ENCODE measurements around the gene LRRC46. TPM values are rescaled to one million over a fixed set of nuclear protein-coding genes. Genes with fewer than 3 reads are reported as not detected.

The LRRC46 gene
- total RNA-seq, 1 experiment from 2014 or later = 0.44 TPM

GRCh38 chr17:47852113-47852949, 20.9 kb downstream of the LRRC46 start:
- Histone ChIP-seq H3K4me2 (ENCODE audit: low read length) (no peak overlapping the region), H2AFZ (ENCODE audit: low read length) (no peak overlapping the region), H3K27me3 (ENCODE audit: low read length) (peaks cover 13% of the 10 kb centered on the region), H3K4me1 (ENCODE audit: insufficient read depth, low read length) (peaks cover 16% of the 10 kb centered on the region), H3K9me2 (replicated peaks; ENCODE audit: low read length) (no peaks in the 10 kb centered on the region), H3K9me3 (ENCODE audit: low read length) (no peaks in the 10 kb centered on the region), H3K36me3 (ENCODE audit: low read depth, low read length) (no peaks in the 10 kb centered on the region), H3F3A (ENCODE audit: low read length, unreplicated experiment) (no peaks in the 10 kb centered on the region), H3K4me3 (ENCODE audit: low read length) (no peak overlapping the region), H4K20me1 (ENCODE audit: low read length) (no peaks in the 10 kb centered on the region), H3K9ac (ENCODE audit: low read length) (no peak overlapping the region), H3K27ac (ENCODE audit: low read length) (no peak overlapping the region), H3K79me2 (ENCODE audit: low read length) (peaks cover 22% of the 10 kb centered on the region)
- ChIA-PET POLR2A (ENCODE audit: unreplicated experiment) (no interaction called here), CTCF (no interaction called here)
- intact Hi-C loops (cut with micrococcal nuclease) = no loop called here
- ATAC-seq (no peak), DNase-seq (no peak)
- TF ChIP-seq EZH2phosphoT487 (IDR thresholded peaks at IDR 0.05; ENCODE audit: borderline replicate concordance, low read length) = no peak
- no peak for TF ChIP-seq EZH2 (IDR thresholded peaks at IDR 0.05; ENCODE audit: low read length, unreplicated experiment)
- no peak for TF ChIP-seq CTCF (conservative IDR thresholded peaks at IDR 0.05; ENCODE audit: low read depth, low read length)
- BruUV-seq (replicated peaks) = no TSS peak

GRCh38 chr17:47853616-47854015, 22.1 kb downstream of the LRRC46 start:
- no TSS peak for BruUV-seq (replicated peaks)
- Histone ChIP-seq H3K79me2 (ENCODE audit: low read length) (peaks cover 19% of the 10 kb centered on the region), H3K27ac (ENCODE audit: low read length) (no peak overlapping the region), H3K9me2 (replicated peaks; ENCODE audit: low read length) (no peaks in the 10 kb centered on the region), H3K27me3 (ENCODE audit: low read length) (peaks cover 13% of the 10 kb centered on the region), H4K20me1 (ENCODE audit: low read length) (no peaks in the 10 kb centered on the region), H3K9me3 (ENCODE audit: low read length) (no peaks in the 10 kb centered on the region), H3K4me3 (ENCODE audit: low read length) (no peak overlapping the region), H3K4me2 (ENCODE audit: low read length) (no peak overlapping the region), H3K9ac (ENCODE audit: low read length) (no peak overlapping the region), H3K4me1 (ENCODE audit: insufficient read depth, low read length) (peaks cover 16% of the 10 kb centered on the region), H2AFZ (ENCODE audit: low read length) (no peak overlapping the region), H3F3A (ENCODE audit: low read length, unreplicated experiment) (no peaks in the 10 kb centered on the region), H3K36me3 (ENCODE audit: low read depth, low read length) (no peaks in the 10 kb centered on the region)
- POLR2A ChIA-PET (ENCODE audit: unreplicated experiment) = no interaction called here
- CTCF ChIA-PET = no interaction called here
- intact Hi-C loops (cut with micrococcal nuclease) = no loop called here
- ATAC-seq = no peak
- no peak for DNase-seq
- no peak for TF ChIP-seq EZH2phosphoT487 (IDR thresholded peaks at IDR 0.05; ENCODE audit: borderline replicate concordance, low read length)
- no peak for TF ChIP-seq CTCF (conservative IDR thresholded peaks at IDR 0.05; ENCODE audit: low read depth, low read length)
- TF ChIP-seq EZH2 (IDR thresholded peaks at IDR 0.05; ENCODE audit: low read length, unreplicated experiment) = no peak

- no peaks in the 10 kb centered on the region for H3K9me3 ChIP-seq (ENCODE audit: low read length)
- H3K9ac ChIP-seq (ENCODE audit: low read length) = no peak overlapping the region
- H3K4me2 ChIP-seq (ENCODE audit: low read length) = no peak overlapping the region
- H3K79me2 ChIP-seq (ENCODE audit: low read length) = no peaks in the 10 kb centered on the region
- H3K4me3 ChIP-seq (ENCODE audit: low read length) = no peak overlapping the region
- H3K27ac ChIP-seq (ENCODE audit: low read length) = no peak overlapping the region
- no peaks in the 10 kb centered on the region for H3K9me2 ChIP-seq (replicated peaks; ENCODE audit: low read length)
- no peak overlapping the region for H2AFZ ChIP-seq (ENCODE audit: low read length)
- peaks cover 13% of the 10 kb centered on the region for H3K27me3 ChIP-seq (ENCODE audit: low read length)
- POLR2A ChIA-PET (ENCODE audit: unreplicated experiment) = no interaction called here
- H3K36me3 ChIP-seq (ENCODE audit: low read depth, low read length) = no peaks in the 10 kb centered on the region
- intact Hi-C loops (cut with micrococcal nuclease) = no loop called here
- TF ChIP-seq EZH2phosphoT487 (IDR thresholded peaks at IDR 0.05; ENCODE audit: borderline replicate concordance, low read length) (no peak), CTCF (conservative IDR thresholded peaks at IDR 0.05; ENCODE audit: low read depth, low read length) (no peak), EZH2 (IDR thresholded peaks at IDR 0.05; ENCODE audit: low read length, unreplicated experiment) (no peak)
- H3F3A ChIP-seq (ENCODE audit: low read length, unreplicated experiment) = no peaks in the 10 kb centered on the region
- BruUV-seq (replicated peaks) = no TSS peak
- DNase-seq = no peak
- no peaks in the 10 kb centered on the region; the same call in 1 of the 2 replicates for H3K4me1 ChIP-seq (ENCODE audit: insufficient read depth, low read length)
- H4K20me1 ChIP-seq (ENCODE audit: low read length) = no peaks in the 10 kb centered on the region
- ATAC-seq = no peak
- CTCF ChIA-PET = no interaction called here
Observed at GRCh38 chr17:47855737-47856136, 24.3 kb downstream of the LRRC46 start.

Measured in PC-3 (cell line).